Caco-2 (cell line): Measurements from ENCODE around the gene SLC38A8. TPM values are rescaled to one million over a fixed set of nuclear protein-coding genes. Genes with fewer than 3 reads are reported as not detected.

Experiments used
- BruUV-seq: library from RNA; stranded (reverse); fragments of 400-500 nt; replicated peaks from 2 replicates; lab custom pipeline; 2021; lab: Mats Ljungman, UMichigan
- CTCF ChIA-PET: fragments of 300-600 bp; sonication (Branson Sonifier 250); formaldehyde crosslinking; loops from one replicate; lab custom pipeline; 2022; ENCODE audit warnings: antibody characterized with exemption; lab: Charles Lee
- POLR2A ChIA-PET: fragments of 300-600 bp; sonication (Branson Sonifier 250); formaldehyde crosslinking; loops from one replicate; lab custom pipeline; 2022; ENCODE audit warnings: antibody characterized with exemption; lab: Charles Lee
- DNase-seq, 2 experiments: peaks; one replicate each; pipeline versions ENCODE4 v3.0.0 to v3.0.0-alpha.2; 2020 to 2022
- H3K27me3 ChIP-seq: replicated peaks from 2 replicates; pipeline ENCODE4 v1.6.0; 2011; ENCODE audit warnings: low read length; ENCODE audit not compliant: control insufficient read depth, insufficient read depth
- H3K36me3 ChIP-seq: 2 replicates; pipeline ENCODE4 v1.5.1; 2011; ENCODE audit warnings: low read length; ENCODE audit not compliant: control insufficient read depth, insufficient read depth
- H3K4me1 ChIP-seq: fragments of 250-450 bp; sonication (Bioruptor Pico); 2 replicates; pipeline ENCODE4 v1.5.1; 2020; ENCODE audit warnings: mild to moderate bottlenecking
- H3K4me3 ChIP-seq: 2 replicates; pipeline ENCODE4 v1.5.1; 2011; ENCODE audit warnings: low read depth, mild to moderate bottlenecking, control low read depth, low read length
- H3K9me3 ChIP-seq: fragments of 250-450 bp; sonication (Bioruptor Pico); 2 replicates; pipeline ENCODE4 v1.5.1; 2020; ENCODE audit warnings: mild to moderate bottlenecking, moderate library complexity
- H3K27ac Mint-ChIP-seq: one replicate; pipeline ENCODE4 v1.8.0; 2022; ENCODE audit warnings: mixed read lengths; ENCODE audit not compliant: unreplicated experiment
- H3K27me3 Mint-ChIP-seq: one replicate; pipeline ENCODE4 v1.8.0; 2022; ENCODE audit warnings: mixed read lengths; ENCODE audit not compliant: insufficient read depth, unreplicated experiment
- H3K36me3 Mint-ChIP-seq: one replicate; pipeline ENCODE4 v1.8.0; 2022; ENCODE audit warnings: mild to moderate bottlenecking, mixed read lengths; ENCODE audit not compliant: insufficient read depth, unreplicated experiment
- H3K4me1 Mint-ChIP-seq: one replicate; pipeline ENCODE4 v1.8.0; 2022; ENCODE audit warnings: low read depth, mixed read lengths; ENCODE audit not compliant: unreplicated experiment
- H3K4me3 Mint-ChIP-seq: one replicate; pipeline ENCODE4 v1.8.0; 2022; ENCODE audit warnings: mild to moderate bottlenecking, moderate library complexity, mixed read lengths; ENCODE audit not compliant: unreplicated experiment
- H3K9me3 Mint-ChIP-seq: one replicate; pipeline ENCODE4 v1.8.0; 2022; ENCODE audit warnings: mixed read lengths; ENCODE audit not compliant: unreplicated experiment
- intact Hi-C: fragments of 100-400 bp; cut with micrococcal nuclease; formaldehyde crosslinking; loops from one replicate; pipeline ENCODE4 v1.10.0; 2022; ENCODE audit not compliant: unreplicated experiment
- total RNA-seq: library from RNA; stranded (reverse); gene quantifications from 2 replicates; pipeline ENCODE4 v1.2.3, GENCODE V29; 2022
- TF ChIP-seq, protein P1 (sequence below), 2 experiments: fragments of 200-600 bp in 1 of 2; IDR thresholded peaks; 1 replicate in 1 of 2; 2 replicates in 1 of 2; pipeline versions ENCODE4 v1.5.1 to v1.8.0; 2011 to 2022; ENCODE audit warnings: antibody characterized with exemption in 1 of 2, control low read depth in 1 of 2, inconsistent platforms in 1 of 2, low read depth in 1 of 2, low read length in 1 of 2, mild to moderate bottlenecking in 1 of 2, moderate library complexity in 1 of 2; ENCODE audit not compliant: insufficient read depth in 1 of 2, severe bottlenecking in 1 of 2, unreplicated experiment in 1 of 2

Gene SLC38A8
- total RNA-seq, 1 experiment from 2014 or later, result 0.79 TPM

DNA sequence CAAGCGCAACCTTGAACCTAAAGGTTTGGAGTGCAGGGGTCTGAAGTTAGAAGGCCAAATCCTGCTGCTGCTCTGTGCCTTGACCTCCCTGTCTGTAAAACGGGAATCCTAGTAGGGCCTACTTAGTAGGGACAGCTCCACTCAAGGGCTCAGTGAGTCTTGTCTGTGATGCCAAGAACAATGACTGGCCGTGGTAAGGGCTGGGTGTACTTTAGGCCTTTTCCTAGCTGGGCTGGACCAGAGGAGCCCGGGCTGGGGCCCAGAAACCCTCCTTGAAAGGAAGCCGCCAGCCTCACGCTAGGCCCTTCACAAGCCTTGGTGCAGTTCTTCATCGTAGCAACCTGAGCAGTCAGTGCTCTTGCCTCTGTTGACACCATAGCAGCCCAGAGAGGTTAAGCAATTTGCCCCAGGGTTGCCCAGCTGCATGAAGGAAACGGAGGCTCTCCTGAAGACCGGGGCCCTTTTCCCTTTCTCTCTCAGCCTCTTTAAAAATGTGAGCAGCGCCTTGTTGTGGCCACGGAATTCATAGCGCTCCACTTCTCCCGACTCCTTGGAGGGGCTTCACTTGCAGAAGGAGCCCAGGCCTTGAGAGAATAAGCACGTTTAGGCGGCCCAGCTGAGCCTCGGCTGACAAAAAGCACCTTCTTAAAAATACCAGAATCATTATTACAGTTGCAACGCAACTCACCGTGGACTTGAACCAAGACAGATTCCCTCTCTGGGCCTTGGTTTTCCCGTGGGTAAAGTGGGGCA is 70.2 kb downstream of the SLC38A8 start:
- CTCF ChIA-PET, result interaction anchor here (1.6 kb wide), 1 partner anchor 76 kb away, joined by 4 read pairs; no protein-coding TSS in a partner anchor
- Mint-ChIP-seq H3K4me1 (no peaks in the 10 kb centered on the region), H3K27me3 (peaks cover 7% of the 10 kb centered on the region), H3K4me3 (no peak overlapping the region), H3K27ac (no peak overlapping the region), H3K36me3 (no peaks in the 10 kb centered on the region), H3K9me3 (no peaks in the 10 kb centered on the region)
- intact Hi-C loops, result no loop called here
- POLR2A ChIA-PET, result no interaction called here
- H3K27me3 ChIP-seq, result no peaks in the 10 kb centered on the region; the same call in 1 of the 2 replicates
- no peak for DNase-seq
- BruUV-seq, result no TSS peak
- peaks cover under 1% of the 10 kb centered on the region; the same call in 1 of the 2 replicates for H3K9me3 ChIP-seq
- H3K4me1 ChIP-seq, result no peaks in the 10 kb centered on the region
- no peak overlapping the region for H3K4me3 ChIP-seq
- no peaks in the 10 kb centered on the region for H3K36me3 ChIP-seq
- TF ChIP-seq, protein P1, sequence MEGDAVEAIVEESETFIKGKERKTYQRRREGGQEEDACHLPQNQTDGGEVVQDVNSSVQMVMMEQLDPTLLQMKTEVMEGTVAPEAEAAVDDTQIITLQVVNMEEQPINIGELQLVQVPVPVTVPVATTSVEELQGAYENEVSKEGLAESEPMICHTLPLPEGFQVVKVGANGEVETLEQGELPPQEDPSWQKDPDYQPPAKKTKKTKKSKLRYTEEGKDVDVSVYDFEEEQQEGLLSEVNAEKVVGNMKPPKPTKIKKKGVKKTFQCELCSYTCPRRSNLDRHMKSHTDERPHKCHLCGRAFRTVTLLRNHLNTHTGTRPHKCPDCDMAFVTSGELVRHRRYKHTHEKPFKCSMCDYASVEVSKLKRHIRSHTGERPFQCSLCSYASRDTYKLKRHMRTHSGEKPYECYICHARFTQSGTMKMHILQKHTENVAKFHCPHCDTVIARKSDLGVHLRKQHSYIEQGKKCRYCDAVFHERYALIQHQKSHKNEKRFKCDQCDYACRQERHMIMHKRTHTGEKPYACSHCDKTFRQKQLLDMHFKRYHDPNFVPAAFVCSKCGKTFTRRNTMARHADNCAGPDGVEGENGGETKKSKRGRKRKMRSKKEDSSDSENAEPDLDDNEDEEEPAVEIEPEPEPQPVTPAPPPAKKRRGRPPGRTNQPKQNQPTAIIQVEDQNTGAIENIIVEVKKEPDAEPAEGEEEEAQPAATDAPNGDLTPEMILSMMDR (IDR thresholded peaks at IDR 0.05; ENCODE audit: insufficient read depth in 1 of 2, low read depth in 1 of 2, low read length in 1 of 2, severe bottlenecking in 1 of 2, unreplicated experiment in 1 of 2), result no peak

DNA sequence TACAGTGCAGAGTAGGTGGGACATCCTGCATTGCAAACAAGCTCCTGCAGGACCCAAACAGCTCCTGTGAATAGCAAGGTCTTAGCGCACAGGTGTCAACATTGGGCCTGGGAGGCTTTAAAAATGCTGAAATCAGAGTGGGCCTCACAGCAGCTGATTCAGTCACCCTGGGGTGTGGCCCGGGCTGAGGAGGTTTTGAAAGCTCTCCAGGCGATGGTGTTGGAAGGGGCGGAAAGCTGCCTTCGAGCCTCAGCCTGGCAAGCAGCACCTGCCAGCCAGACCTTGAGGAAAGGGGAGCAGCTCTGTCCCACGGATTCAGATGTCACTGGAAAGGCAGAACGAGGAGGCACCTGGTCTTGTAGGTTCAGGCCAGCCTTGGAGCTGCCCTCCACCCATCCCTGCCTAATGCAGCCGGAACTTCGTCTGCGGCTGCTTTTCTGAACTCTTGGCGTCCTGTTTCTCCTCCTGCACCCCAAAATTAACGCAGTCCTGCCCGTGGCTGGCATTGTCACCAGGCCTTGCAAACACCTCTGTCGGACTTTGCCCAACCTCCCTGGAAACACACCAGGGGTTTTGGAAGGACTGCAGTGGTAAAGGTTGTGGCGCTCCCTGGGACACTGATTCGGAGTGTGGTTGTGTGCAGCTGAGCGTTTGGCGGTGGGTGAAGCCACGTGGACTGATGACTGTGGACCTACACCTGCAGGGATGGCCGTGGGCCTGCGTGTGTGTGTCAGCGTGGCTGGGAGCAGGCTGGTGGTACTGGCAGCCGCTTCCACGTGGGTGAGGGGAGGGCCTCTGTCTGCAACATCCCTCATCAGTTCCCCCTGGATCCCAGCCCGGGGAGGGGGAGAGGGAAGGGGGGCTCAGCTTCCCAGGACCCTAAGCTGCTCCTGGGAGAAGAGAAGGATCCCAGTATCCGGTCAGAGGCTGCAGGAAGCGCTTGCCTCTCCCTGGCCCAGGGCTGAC is 71.1 kb downstream of the SLC38A8 start:
- CTCF ChIA-PET, result interaction anchor here (0.6 to 1.6 kb wide), 4 partner anchors 71 to 95 kb away, joined by 3 to 5 read pairs (median 4); partner anchors contain the start of gene SLC38A8
- TF ChIP-seq, protein P1 (IDR thresholded peaks at IDR 0.05; ENCODE audit: insufficient read depth in 1 of 2, low read depth in 1 of 2, low read length in 1 of 2, severe bottlenecking in 1 of 2, unreplicated experiment in 1 of 2), result no peak
- Histone ChIP-seq H3K9me3 (no peaks in the 10 kb centered on the region; the same call in 1 of the 2 replicates), H3K36me3 (no peaks in the 10 kb centered on the region), H3K4me1 (no peaks in the 10 kb centered on the region), H3K4me3 (no peak overlapping the region), H3K27me3 (no peaks in the 10 kb centered on the region; the same call in 1 of the 2 replicates)
- POLR2A ChIA-PET, result no interaction called here
- Mint-ChIP-seq H3K36me3 (no peaks in the 10 kb centered on the region), H3K27ac (no peak overlapping the region), H3K4me1 (no peaks in the 10 kb centered on the region), H3K9me3 (no peaks in the 10 kb centered on the region), H3K27me3 (peaks cover 7% of the 10 kb centered on the region), H3K4me3 (no peak overlapping the region)
- intact Hi-C loops, result no loop called here
- BruUV-seq, result no TSS peak
- DNase-seq, result no peak

DNA sequence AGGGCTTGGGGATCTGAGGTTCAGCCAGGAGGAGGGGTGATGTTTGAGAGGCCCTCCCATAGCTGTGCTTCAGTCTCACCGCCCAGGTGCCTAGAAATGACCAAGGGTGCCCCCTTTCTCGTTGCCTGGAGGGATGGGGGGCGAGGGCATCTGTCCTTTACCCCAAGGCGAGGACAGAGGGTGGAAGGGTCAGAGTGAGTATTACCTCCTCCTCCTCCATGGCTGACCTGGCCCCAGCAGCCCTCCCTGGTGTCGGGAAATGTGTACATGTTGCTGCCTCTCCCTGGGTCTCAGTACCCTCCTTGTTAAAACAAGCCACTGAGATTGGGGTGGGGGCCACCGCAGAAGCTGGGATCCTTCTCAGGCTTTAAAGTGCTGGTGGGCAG is 72.2 kb downstream of the SLC38A8 start:
- Mint-ChIP-seq H3K4me3 (no peak overlapping the region), H3K27ac (no peak overlapping the region), H3K4me1 (no peaks in the 10 kb centered on the region), H3K27me3 (peaks cover 7% of the 10 kb centered on the region), H3K9me3 (no peaks in the 10 kb centered on the region), H3K36me3 (no peaks in the 10 kb centered on the region)
- intact Hi-C loops, result no loop called here
- CTCF ChIA-PET, result interaction anchor here (0.6 to 1.6 kb wide), 4 partner anchors 74 to 96 kb away, joined by 3 to 4 read pairs (median 3); no protein-coding TSS in a partner anchor
- DNase-seq, result no peak
- no peak overlapping the region for H3K4me3 ChIP-seq
- no peaks in the 10 kb centered on the region for H3K36me3 ChIP-seq
- H3K4me1 ChIP-seq, result no peaks in the 10 kb centered on the region
- H3K27me3 ChIP-seq, result no peaks in the 10 kb centered on the region; the same call in 1 of the 2 replicates
- no peaks in the 10 kb centered on the region for H3K9me3 ChIP-seq
- TF ChIP-seq, protein P1 (IDR thresholded peaks at IDR 0.05; ENCODE audit: insufficient read depth in 1 of 2, low read depth in 1 of 2, low read length in 1 of 2, severe bottlenecking in 1 of 2, unreplicated experiment in 1 of 2), result no peak
- no TSS peak for BruUV-seq
- POLR2A ChIA-PET, result no interaction called here
